Mucosa of rectum (tissue), 2 donors: ENCODE data around the gene MAP4K3.
"Not testable (repeated sequence)": the region's sequence is repeated elsewhere in the genome, so short reads cannot be mapped to it uniquely, and the experiment has no call there.

Source experiments
- H3K27ac ChIP-seq, 2 donors: one replicate each; pipeline ENCODE4 v1.7.0; 2013; ENCODE audit warnings: inconsistent platforms in 2 of 2, low read depth in 2 of 2, low read length in 2 of 2
- H3K27me3 ChIP-seq, 2 donors: one replicate each; pipeline ENCODE4 v1.7.0; 2013; ENCODE audit warnings: low read length in 2 of 2; ENCODE audit not compliant: control insufficient read depth in 2 of 2, insufficient read depth in 2 of 2
- H3K36me3 ChIP-seq, 2 donors: one replicate each; pipeline ENCODE4 v1.7.0; 2013; ENCODE audit warnings: low read length in 2 of 2; ENCODE audit not compliant: control insufficient read depth in 2 of 2, insufficient read depth in 2 of 2
- H3K4me1 ChIP-seq, 2 donors: one replicate each; pipeline ENCODE4 v1.7.0; 2013; ENCODE audit warnings: low read length in 2 of 2, mild to moderate bottlenecking in 1 of 2; ENCODE audit not compliant: control insufficient read depth in 2 of 2, insufficient read depth in 2 of 2
- H3K4me3 ChIP-seq, 2 donors: one replicate each; pipeline ENCODE4 v1.7.0; 2013; ENCODE audit warnings: low read length in 2 of 2
- H3K9ac ChIP-seq, 2 donors: one replicate each; pipeline ENCODE4 v1.7.0; 2013; ENCODE audit warnings: low read length in 2 of 2, low read depth in 1 of 2, mild to moderate bottlenecking in 1 of 2
- H3K9me3 ChIP-seq, 2 donors: one replicate each; pipeline ENCODE4 v1.7.0; 2013; ENCODE audit warnings: low read length in 2 of 2; ENCODE audit not compliant: control insufficient read depth in 2 of 2
- donor health status: healthy.
- donor health status: Normal muscosa, but diverticular disease.

MAP4K3 gene

GRCh38 chr2:39378968-39379367 is 58.1 kb downstream of the MAP4K3 start:
- no peak overlapping the region for H3K4me3 ChIP-seq
- no peaks in the 10 kb centered on the region for H3K9me3 ChIP-seq
- no peak overlapping the region for H3K9ac ChIP-seq
- peaks cover 0 to 5% of the 10 kb centered on the region in 2 donors for H3K36me3 ChIP-seq
- no peaks in the 10 kb centered on the region for H3K27me3 ChIP-seq
- H3K4me1 ChIP-seq, result peaks cover 0 to 3% of the 10 kb centered on the region in 2 donors
- no peak overlapping the region for H3K27ac ChIP-seq

DNA sequence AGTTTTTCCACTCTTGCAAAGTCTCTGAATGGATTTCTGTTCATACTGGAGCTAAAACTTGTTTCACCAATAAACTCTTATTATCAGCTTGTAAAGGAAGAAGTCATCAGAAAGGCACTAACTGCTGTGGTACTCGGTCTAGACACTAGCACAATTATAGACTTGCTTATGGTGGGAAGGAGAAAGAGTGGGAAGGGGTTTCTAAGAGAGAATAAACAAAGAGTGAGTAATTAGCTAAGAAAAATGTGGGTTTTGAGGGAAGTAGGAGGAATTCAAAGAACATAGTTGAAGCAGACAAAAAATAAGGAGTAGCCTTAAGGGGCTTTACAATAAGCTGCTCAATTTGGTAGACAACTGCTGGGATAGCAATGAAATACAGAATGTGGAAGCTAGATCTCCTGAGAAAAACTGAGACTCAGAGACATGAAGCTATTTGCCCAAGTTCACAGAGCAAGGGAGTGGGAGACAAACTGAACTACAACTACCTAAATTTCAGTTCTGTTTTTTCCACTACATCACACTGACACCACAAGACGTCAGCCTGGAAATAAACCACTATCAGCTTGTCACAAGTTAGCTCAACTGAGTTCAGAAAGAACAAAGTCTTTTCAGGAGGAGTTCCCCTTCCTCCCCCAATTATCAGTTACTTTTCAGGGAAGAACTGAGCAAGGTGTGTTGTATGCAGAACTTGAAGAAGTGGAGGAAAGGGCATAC is 59.7 kb downstream of the MAP4K3 start:
- H3K4me1 ChIP-seq, result peaks cover 0 to 3% of the 10 kb centered on the region in 2 donors
- H3K36me3 ChIP-seq, result peaks cover 0 to 5% of the 10 kb centered on the region in 2 donors
- no peak overlapping the region for H3K27ac ChIP-seq
- no peaks in the 10 kb centered on the region for H3K27me3 ChIP-seq
- H3K9ac ChIP-seq, result no peak overlapping the region
- H3K4me3 ChIP-seq, result no peak overlapping the region
- H3K9me3 ChIP-seq, result no peaks in the 10 kb centered on the region

GRCh38 chr2:39375917-39376316 is 61.2 kb downstream of the MAP4K3 start:
- H3K9me3 ChIP-seq, result no peaks in the 10 kb centered on the region
- H3K27me3 ChIP-seq, result no peaks in the 10 kb centered on the region
- H3K9ac ChIP-seq, result no peak overlapping the region
- H3K4me3 ChIP-seq, result no peak overlapping the region
- H3K27ac ChIP-seq, result no peak overlapping the region
- H3K36me3 ChIP-seq, result peaks cover 0 to 5% of the 10 kb centered on the region in 2 donors
- no peaks in the 10 kb centered on the region for H3K4me1 ChIP-seq

- Histone ChIP-seq H3K4me1 (no peaks in the 10 kb centered on the region), H3K9me3 (no peaks in the 10 kb centered on the region), H3K27me3 (no peaks in the 10 kb centered on the region), H3K4me3 (no peak overlapping the region), H3K36me3 (peaks cover 0 to 5% of the 10 kb centered on the region in 2 donors), H3K27ac (no peak overlapping the region), H3K9ac (no peak overlapping the region)
Observed at GRCh38 chr2:39373181-39373802, 63.8 kb downstream of the MAP4K3 start.

DNA sequence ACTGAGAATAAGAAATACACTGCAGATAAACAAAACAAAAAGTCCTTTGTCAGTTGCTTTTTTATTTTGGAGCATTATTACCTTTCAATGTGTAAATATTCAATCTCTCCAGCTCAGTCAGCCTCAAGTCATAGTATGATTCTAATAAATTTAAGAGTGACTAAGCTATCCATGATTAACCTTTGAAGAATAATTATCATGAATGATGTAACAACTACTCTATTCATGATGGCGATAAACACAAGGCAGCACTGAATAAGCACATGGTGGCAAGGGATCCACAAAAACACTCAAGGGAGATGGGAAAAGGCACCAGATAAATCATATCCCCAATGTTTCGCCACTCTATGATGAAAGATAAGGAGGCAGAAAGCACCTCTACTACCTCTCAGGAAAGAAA is 67.0 kb downstream of the MAP4K3 start:
- no peaks in the 10 kb centered on the region for H3K4me1 ChIP-seq
- no peaks in the 10 kb centered on the region for H3K9me3 ChIP-seq
- no peak overlapping the region for H3K27ac ChIP-seq
- no peaks in the 10 kb centered on the region for H3K27me3 ChIP-seq
- H3K36me3 ChIP-seq, result peaks cover 0 to 3% of the 10 kb centered on the region in 2 donors
- H3K9ac ChIP-seq, result no peak overlapping the region
- no peak overlapping the region for H3K4me3 ChIP-seq

- Histone ChIP-seq H3K4me3 (no peak overlapping the region), H3K36me3 (peaks cover 0 to 3% of the 10 kb centered on the region in 2 donors), H3K9ac (no peak overlapping the region), H3K9me3 (no peaks in the 10 kb centered on the region), H3K27me3 (no peaks in the 10 kb centered on the region), H3K4me1 (no peaks in the 10 kb centered on the region), H3K27ac (no peak overlapping the region)
Observed at GRCh38 chr2:39368846-39369245, 68.2 kb downstream of the MAP4K3 start.

GRCh38 chr2:39368376-39368775 is 68.7 kb downstream of the MAP4K3 start:
- H3K9ac ChIP-seq, result no peak overlapping the region
- peaks cover 0 to 3% of the 10 kb centered on the region in 2 donors for H3K36me3 ChIP-seq
- H3K9me3 ChIP-seq, result no peaks in the 10 kb centered on the region
- no peak overlapping the region for H3K4me3 ChIP-seq
- H3K27me3 ChIP-seq, result no peaks in the 10 kb centered on the region
- no peaks in the 10 kb centered on the region for H3K4me1 ChIP-seq
- no peak overlapping the region for H3K27ac ChIP-seq

DNA sequence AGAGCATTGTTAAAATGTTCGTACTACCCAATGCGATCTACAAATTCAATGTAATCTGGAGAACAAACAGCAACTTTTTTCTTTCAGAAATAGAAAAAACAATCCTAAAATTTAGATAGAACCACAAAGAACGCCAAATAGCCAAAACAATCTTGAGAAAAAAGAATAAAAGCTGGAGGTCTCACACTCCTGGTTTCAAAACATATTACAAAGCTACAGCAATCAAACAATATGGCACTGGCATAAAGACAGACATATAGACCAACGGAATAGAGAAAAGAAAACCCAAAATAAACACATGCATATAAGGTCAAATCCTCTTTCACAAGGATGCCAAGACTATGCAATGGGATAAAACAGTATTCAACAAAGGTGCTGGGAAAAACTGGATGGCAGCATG is 74.5 kb downstream of the MAP4K3 start:
- no peak overlapping the region for H3K9ac ChIP-seq
- no peaks in the 10 kb centered on the region for H3K4me1 ChIP-seq
- H3K9me3 ChIP-seq, result peaks cover 3 to 12% of the 10 kb centered on the region in 2 donors
- H3K4me3 ChIP-seq, result no peak overlapping the region
- H3K27me3 ChIP-seq, result no peaks in the 10 kb centered on the region
- H3K27ac ChIP-seq, result no peak overlapping the region
- H3K36me3 ChIP-seq, result peaks cover 0 to 5% of the 10 kb centered on the region in 2 donors

GRCh38 chr2:39361511-39361910 is 75.6 kb downstream of the MAP4K3 start:
- H3K27ac ChIP-seq, result no peak overlapping the region
- no peaks in the 10 kb centered on the region for H3K27me3 ChIP-seq
- no peaks in the 10 kb centered on the region for H3K4me1 ChIP-seq
- H3K9me3 ChIP-seq, result peaks cover 3 to 12% of the 10 kb centered on the region in 2 donors
- no peak overlapping the region for H3K4me3 ChIP-seq
- peaks cover 0 to 5% of the 10 kb centered on the region in 2 donors for H3K36me3 ChIP-seq
- H3K9ac ChIP-seq, result no peak overlapping the region

- peaks cover 3 to 12% of the 10 kb centered on the region in 2 donors for H3K9me3 ChIP-seq
- H3K4me1 ChIP-seq, H3K36me3 ChIP-seq, H3K27me3 ChIP-seq, H3K27ac ChIP-seq, H3K4me3 ChIP-seq, H3K9ac ChIP-seq: not testable (repeated sequence)
Observed at GRCh38 chr2:39360342-39360741, 76.7 kb downstream of the MAP4K3 start.
